Measurements from ENCODE around the gene JAKMIP3. TPM values are rescaled to one million over a fixed set of nuclear protein-coding genes. Genes with fewer than 3 reads are reported as not detected.

JAKMIP3 gene
- total and polyA plus RNA-seq, 12 donors: 0.18 to 7.0 (median 0.79) TPM

GRCh38 chr10:132047575-132048293, 18.0 kb upstream of the JAKMIP3 start:
- WGBS, 4 donors: 79 to 87% (median 84%) methylated on average over 17 to 42 of the region's 42 CpGs
- Histone ChIP-seq H3K27ac (no peak overlapping the region), H3K27me3 (peaks cover 13% of the 10 kb centered on the region), H3K9me3 (replicated peaks in 1 of 3) (peaks cover 0 to 5% (median 0%) of the 10 kb centered on the region in 3 donors), H3K4me1 (replicated peaks in 1 of 2) (no peaks in the 10 kb centered on the region), H3K36me3 (replicated peaks in 1 of 2) (no peaks in the 10 kb centered on the region), H3K4me3 (no peak overlapping the region)
- DNase-seq: no peak
- TF ChIP-seq, protein P1, sequence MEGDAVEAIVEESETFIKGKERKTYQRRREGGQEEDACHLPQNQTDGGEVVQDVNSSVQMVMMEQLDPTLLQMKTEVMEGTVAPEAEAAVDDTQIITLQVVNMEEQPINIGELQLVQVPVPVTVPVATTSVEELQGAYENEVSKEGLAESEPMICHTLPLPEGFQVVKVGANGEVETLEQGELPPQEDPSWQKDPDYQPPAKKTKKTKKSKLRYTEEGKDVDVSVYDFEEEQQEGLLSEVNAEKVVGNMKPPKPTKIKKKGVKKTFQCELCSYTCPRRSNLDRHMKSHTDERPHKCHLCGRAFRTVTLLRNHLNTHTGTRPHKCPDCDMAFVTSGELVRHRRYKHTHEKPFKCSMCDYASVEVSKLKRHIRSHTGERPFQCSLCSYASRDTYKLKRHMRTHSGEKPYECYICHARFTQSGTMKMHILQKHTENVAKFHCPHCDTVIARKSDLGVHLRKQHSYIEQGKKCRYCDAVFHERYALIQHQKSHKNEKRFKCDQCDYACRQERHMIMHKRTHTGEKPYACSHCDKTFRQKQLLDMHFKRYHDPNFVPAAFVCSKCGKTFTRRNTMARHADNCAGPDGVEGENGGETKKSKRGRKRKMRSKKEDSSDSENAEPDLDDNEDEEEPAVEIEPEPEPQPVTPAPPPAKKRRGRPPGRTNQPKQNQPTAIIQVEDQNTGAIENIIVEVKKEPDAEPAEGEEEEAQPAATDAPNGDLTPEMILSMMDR (IDR thresholded peaks at IDR 0.05): no peak
- no peak for TF ChIP-seq POLR2A (IDR thresholded peaks at IDR 0.05)
- intact Hi-C loops (cut with DNase I): no loop called here

DNA sequence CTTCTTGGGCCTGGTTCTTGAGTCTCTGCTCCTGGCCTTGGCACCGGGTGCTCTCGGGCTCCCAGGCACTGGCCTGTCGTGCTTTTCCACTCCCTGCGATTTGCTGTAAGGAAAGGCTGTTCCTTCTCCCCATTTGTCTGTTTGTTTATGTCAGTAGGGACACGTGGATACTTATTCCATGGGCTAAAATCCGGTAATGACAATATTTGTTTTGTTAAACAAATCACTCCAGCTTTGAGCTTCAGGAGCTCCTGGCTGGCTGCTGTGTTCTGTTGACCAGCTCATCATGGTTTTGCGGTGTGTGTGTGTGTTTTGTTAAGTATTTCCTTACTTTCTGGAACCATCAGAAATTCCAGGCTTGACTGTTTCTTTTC, 17.5 kb upstream of the JAKMIP3 start:
- no peak for DNase-seq
- intact Hi-C loops (cut with DNase I): no loop called here

DNA sequence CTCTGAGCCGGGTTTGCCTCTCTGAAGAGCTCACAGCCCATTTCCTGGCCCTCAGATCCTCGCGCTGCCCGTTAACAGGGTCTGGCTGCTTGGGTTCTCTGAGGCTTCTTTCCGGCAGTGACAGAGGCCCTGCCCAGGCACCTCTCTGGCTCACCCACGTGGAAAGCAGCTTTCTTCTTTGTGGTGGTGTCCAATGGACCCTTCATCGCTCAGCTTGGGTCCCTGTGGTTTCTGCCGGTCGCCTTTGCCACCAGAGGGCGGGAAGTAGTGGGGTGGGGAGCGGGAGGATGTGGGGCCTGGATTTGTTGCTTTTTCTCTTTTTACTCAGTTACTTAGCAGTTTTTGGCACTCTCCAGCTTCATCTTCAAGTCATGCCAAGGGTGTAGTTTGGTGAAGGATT, 15.6 kb upstream of the JAKMIP3 start:
- Histone ChIP-seq H3K4me3 (no peak overlapping the region), H3K27ac (no peak overlapping the region), H3K36me3 (replicated peaks in 1 of 2) (no peaks in the 10 kb centered on the region), H3K27me3 (no peaks in the 10 kb centered on the region), H3K4me1 (replicated peaks in 1 of 2) (no peaks in the 10 kb centered on the region), H3K9me3 (replicated peaks in 1 of 3) (peaks cover 0 to 5% (median 0%) of the 10 kb centered on the region in 3 donors)
- DNase-seq: no peak
- 76 to 88% (median 79%) methylated on average over 7 to 11 of the region's 11 CpGs for WGBS, 4 donors
- intact Hi-C loops (cut with DNase I): no loop called here
- TF ChIP-seq, protein P1 (IDR thresholded peaks at IDR 0.05): no peak
- no peak for TF ChIP-seq POLR2A (IDR thresholded peaks at IDR 0.05)

More for the DNA sequence above, 17.5 kb upstream of the JAKMIP3 start:
- Histone ChIP-seq H3K27me3 (peaks cover 12% of the 10 kb centered on the region), H3K27ac (no peak overlapping the region), H3K36me3 (replicated peaks in 1 of 2) (no peaks in the 10 kb centered on the region), H3K9me3 (replicated peaks in 1 of 3) (peaks cover 0 to 5% (median 0%) of the 10 kb centered on the region in 3 donors), H3K4me1 (replicated peaks in 1 of 2) (no peaks in the 10 kb centered on the region), H3K4me3 (no peak overlapping the region)
- WGBS, 4 donors: 68 to 78% (median 74%) methylated on average over 7 of the region's 7 CpGs
- TF ChIP-seq POLR2A (IDR thresholded peaks at IDR 0.05): no peak

DNA sequence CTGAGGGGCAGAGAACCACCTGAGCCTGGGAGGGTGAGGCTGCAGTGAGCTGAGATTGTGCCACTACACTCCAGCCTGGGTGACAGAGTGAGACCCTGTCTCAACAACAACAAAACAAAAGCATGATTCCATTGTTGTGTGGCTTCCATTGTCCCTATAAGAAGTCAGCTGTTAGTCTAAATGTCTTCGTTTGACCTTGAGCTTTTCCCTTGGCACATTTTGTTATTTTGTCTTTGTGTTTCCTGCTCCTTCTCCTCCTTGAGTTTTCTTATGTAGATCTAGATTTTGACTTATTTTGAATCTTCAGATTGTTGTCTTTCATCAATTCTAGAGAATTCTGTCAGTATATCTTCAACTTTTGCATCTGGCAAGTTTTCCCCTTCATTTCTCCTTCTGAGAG, 13.6 kb upstream of the JAKMIP3 start:
- no peak for DNase-seq
- Histone ChIP-seq H3K4me1 (replicated peaks in 1 of 2) (no peaks in the 10 kb centered on the region), H3K27ac (no peak overlapping the region), H3K4me3 (no peak overlapping the region), H3K36me3 (replicated peaks in 1 of 2) (no peaks in the 10 kb centered on the region), H3K27me3 (no peaks in the 10 kb centered on the region), H3K9me3 (replicated peaks in 1 of 3) (peaks cover 0 to 5% (median 0%) of the 10 kb centered on the region in 3 donors)
- 72 to 89% (median 81%) methylated on average over 1 of the region's 1 CpG for WGBS, 4 donors
- intact Hi-C loops (cut with DNase I): no loop called here
- TF ChIP-seq, protein P1 (IDR thresholded peaks at IDR 0.05): no peak
- TF ChIP-seq POLR2A (IDR thresholded peaks at IDR 0.05): no peak

GRCh38 chr10:132054564-132054963, 11.2 kb upstream of the JAKMIP3 start:
- 38 to 61% (median 58%) methylated on average over 9 of the region's 9 CpGs for WGBS, 4 donors
- intact Hi-C loops (cut with DNase I): no loop called here
- no peaks in the 10 kb centered on the region for H3K36me3 ChIP-seq (replicated peaks in 1 of 2)
- no peaks in the 10 kb centered on the region for H3K27me3 ChIP-seq
- H3K4me1 ChIP-seq (replicated peaks in 1 of 2): no peaks in the 10 kb centered on the region
- H3K27ac ChIP-seq: no peak overlapping the region
- H3K4me3 ChIP-seq: no peak overlapping the region
- TF ChIP-seq POLR2A (IDR thresholded peaks at IDR 0.05): no peak
- TF ChIP-seq, protein P1 (IDR thresholded peaks at IDR 0.05): no peak
- H3K9me3 ChIP-seq (replicated peaks in 1 of 3): peaks cover 0 to 5% (median 0%) of the 10 kb centered on the region in 3 donors
- no peak for DNase-seq

Data from adrenal gland (tissue), 12 donors.